Measurements from ENCODE around the gene GPR173.

DNA sequence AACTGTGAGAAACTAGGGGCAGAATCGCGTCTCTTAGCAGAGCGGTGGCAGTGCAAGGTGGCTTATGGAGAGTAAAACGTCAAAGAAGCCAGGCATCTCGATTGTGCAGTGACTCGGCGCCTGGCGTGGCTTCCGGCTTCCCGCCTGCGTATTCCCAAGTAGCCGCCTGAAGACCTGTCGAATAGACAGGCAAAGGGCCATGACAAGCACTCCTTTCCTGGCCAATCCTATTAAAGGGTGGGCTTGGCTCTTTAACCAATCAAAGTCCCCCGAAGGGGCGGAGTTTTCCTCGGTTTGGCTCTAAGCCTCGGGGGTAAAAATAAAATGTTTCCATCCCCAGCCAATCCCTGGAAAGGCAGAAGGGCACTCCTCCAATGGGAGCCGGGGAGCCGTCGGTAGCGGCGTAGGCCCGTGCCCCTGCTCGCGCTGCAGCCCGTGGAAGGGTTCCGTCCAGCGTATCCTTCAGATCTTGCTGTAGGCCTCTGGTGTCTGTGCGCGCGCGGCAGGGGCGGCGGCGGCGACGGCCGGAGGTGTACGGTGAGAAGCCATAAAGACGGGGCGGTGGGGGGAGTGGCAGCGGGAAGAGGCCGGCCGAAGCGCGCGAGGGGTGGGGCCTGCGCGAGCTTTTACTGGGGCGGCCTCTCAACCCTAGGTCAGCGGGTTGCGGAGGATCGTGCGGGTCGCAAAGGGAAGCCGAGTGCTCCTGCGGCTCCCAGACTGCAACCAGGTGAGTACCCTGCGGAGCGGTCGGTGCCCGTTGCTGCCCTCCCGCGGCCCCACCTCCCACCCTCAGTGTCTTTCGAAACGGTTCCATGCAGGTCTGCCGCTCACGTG is 45.4 kb downstream of the GPR173 start, which contains the start of gene KANTR:
- TF ChIP-seq, protein P1, sequence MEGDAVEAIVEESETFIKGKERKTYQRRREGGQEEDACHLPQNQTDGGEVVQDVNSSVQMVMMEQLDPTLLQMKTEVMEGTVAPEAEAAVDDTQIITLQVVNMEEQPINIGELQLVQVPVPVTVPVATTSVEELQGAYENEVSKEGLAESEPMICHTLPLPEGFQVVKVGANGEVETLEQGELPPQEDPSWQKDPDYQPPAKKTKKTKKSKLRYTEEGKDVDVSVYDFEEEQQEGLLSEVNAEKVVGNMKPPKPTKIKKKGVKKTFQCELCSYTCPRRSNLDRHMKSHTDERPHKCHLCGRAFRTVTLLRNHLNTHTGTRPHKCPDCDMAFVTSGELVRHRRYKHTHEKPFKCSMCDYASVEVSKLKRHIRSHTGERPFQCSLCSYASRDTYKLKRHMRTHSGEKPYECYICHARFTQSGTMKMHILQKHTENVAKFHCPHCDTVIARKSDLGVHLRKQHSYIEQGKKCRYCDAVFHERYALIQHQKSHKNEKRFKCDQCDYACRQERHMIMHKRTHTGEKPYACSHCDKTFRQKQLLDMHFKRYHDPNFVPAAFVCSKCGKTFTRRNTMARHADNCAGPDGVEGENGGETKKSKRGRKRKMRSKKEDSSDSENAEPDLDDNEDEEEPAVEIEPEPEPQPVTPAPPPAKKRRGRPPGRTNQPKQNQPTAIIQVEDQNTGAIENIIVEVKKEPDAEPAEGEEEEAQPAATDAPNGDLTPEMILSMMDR (IDR thresholded peaks at IDR 0.05; ENCODE audit: poor library complexity), result peak; percentile 4
- no peak for TF ChIP-seq EZH2phosphoT487 (IDR thresholded peaks at IDR 0.05; ENCODE audit: low read depth, severe bottlenecking, unreplicated experiment)
